GM12878 (cell line): ENCODE data around the gene MYDGF. TPM values are rescaled to one million over a fixed set of nuclear protein-coding genes. Genes with fewer than 3 reads are reported as not detected.

Source experiments
- ATAC-seq: fragments of 200-7000 bp; cut with Tn5 transposase; 3 replicates; pipeline ENCODE4 v1.9.1; 2020; ENCODE audit warnings: mild to moderate bottlenecking, moderate library complexity
- BruUV-seq: library from RNA; stranded (reverse); fragments of 400-500 nt; replicated peaks from 2 replicates; lab custom pipeline; 2021; lab: Mats Ljungman, UMichigan
- CTCF ChIA-PET: fragments of 300-600 bp; sonication (Branson Sonifier 250); formaldehyde crosslinking; extraction: SDS; loops from one replicate; lab custom pipeline; 2021; ENCODE audit warnings: inconsistent platforms; lab: Yijun Ruan, JAX
- POLR2A ChIA-PET: fragments of 350-600 bp; formaldehyde crosslinking; extraction: SDS; loops from one replicate; lab custom pipeline; 2021; ENCODE audit warnings: inconsistent platforms; lab: Charles Lee
- RAD21 ChIA-PET: fragments of 300-600 bp; sonication (Branson Sonifier 250); formaldehyde crosslinking; loops from one replicate; lab custom pipeline; 2023; ENCODE audit warnings: antibody characterized with exemption; ENCODE audit not compliant: unreplicated experiment; lab: Charles Lee
- SMC1A ChIA-PET: fragments of 300-600 bp; sonication (Branson Sonifier 250); formaldehyde crosslinking; loops from one replicate; lab custom pipeline; 2023; ENCODE audit not compliant: unreplicated experiment, uncharacterized antibody; lab: Charles Lee
- DNase-seq: peaks from one replicate; pipeline ENCODE4 v3.0.0-alpha.2; 2011; ENCODE audit warnings: low read depth, low spot score
- FAIRE-seq: peaks from 3 replicates; lab custom pipeline; 2011; peaks lifted over from hg19 to GRCh38; lab: Jason Lieb, UNC
- H2AFZ ChIP-seq: 2 replicates; pipeline ENCODE4 v1.6.0; 2011; ENCODE audit warnings: low read depth, low read length, control low read depth; ENCODE audit not compliant: control insufficient read depth
- H3K27ac ChIP-seq: 2 replicates; pipeline ENCODE4 v1.5.1; 2011; ENCODE audit warnings: control low read depth; ENCODE audit not compliant: control insufficient read depth, insufficient read depth
- H3K27me3 ChIP-seq, 2 experiments: replicated peaks in 1 of 2; 2 replicates each; pipeline versions ENCODE4 v1.6.0 to v1.6.1; 2011; ENCODE audit warnings: low read length in 1 of 2; ENCODE audit not compliant: control insufficient read depth in 2 of 2, insufficient read depth in 2 of 2
- H3K36me3 ChIP-seq, 2 experiments: 2 replicates each; pipeline ENCODE4 v1.5.1; 2011; ENCODE audit warnings: low read length in 1 of 2; ENCODE audit not compliant: control insufficient read depth in 2 of 2, insufficient read depth in 2 of 2
- H3K4me1 ChIP-seq: 2 replicates; pipeline ENCODE4 v1.6.1; 2011; ENCODE audit warnings: mild to moderate bottlenecking, low read length, moderate library complexity, mixed read lengths; ENCODE audit not compliant: control insufficient read depth, insufficient read depth
- H3K4me2 ChIP-seq: 2 replicates; pipeline ENCODE4 v1.6.0; 2011; ENCODE audit warnings: control low read depth; ENCODE audit not compliant: control insufficient read depth, insufficient read depth
- H3K4me3 ChIP-seq: fragments of 200-600 bp; sonication (generic); 2 replicates; pipeline ENCODE4 v1.5.1; 2016
- H3K79me2 ChIP-seq: 2 replicates; pipeline ENCODE4 v1.6.0; 2011; ENCODE audit warnings: low read length; ENCODE audit not compliant: control insufficient read depth, insufficient read depth
- H3K9ac ChIP-seq: 2 replicates; pipeline ENCODE4 v1.8.0; 2011; ENCODE audit warnings: low read length, control low read depth, mixed read lengths; ENCODE audit not compliant: control insufficient read depth, insufficient read depth
- H3K9me3 ChIP-seq: replicated peaks from 3 replicates; pipeline ENCODE4 v1.5.1; 2011; ENCODE audit warnings: mild to moderate bottlenecking, low read length; ENCODE audit not compliant: control insufficient read depth, insufficient read depth
- H4K20me1 ChIP-seq: 2 replicates; pipeline ENCODE4 v1.6.0; 2011; ENCODE audit not compliant: control insufficient read depth, insufficient read depth
- JUNB ChIP-seq: IDR thresholded peaks from 2 replicates; pipeline ENCODE4 v1.6.1; 2016; ENCODE audit warnings: antibody characterized with exemption, mild to moderate bottlenecking
- KAT2A ChIP-seq: conservative IDR thresholded peaks from 2 replicates; pipeline ENCODE4 v1.6.1; 2011; ENCODE audit warnings: low read depth, low read length; ENCODE audit not compliant: control insufficient read depth
- MYB ChIP-seq: fragments of 150-350 bp; IDR thresholded peaks from 2 replicates; pipeline ENCODE4 v1.6.1; 2014; ENCODE audit warnings: mild to moderate bottlenecking, low read depth, low read length, borderline replicate concordance
- NBN ChIP-seq: fragments of 450-650 bp; IDR thresholded peaks from 2 replicates; pipeline ENCODE4 v1.6.1; 2016
- POLR2AphosphoS2 ChIP-seq: IDR thresholded peaks from 2 replicates; pipeline ENCODE4 v1.6.1; 2011; ENCODE audit warnings: low read depth, mild to moderate bottlenecking, low read length, improper control_type of control experiment, moderate library complexity
- SMAD5 ChIP-seq: IDR thresholded peaks from 2 replicates; pipeline ENCODE4 v1.6.1; 2016; ENCODE audit warnings: antibody characterized with exemption, low read depth
- WRNIP1 ChIP-seq: IDR thresholded peaks from 2 replicates; pipeline ENCODE4 v1.6.1; 2011; ENCODE audit warnings: low read depth, low read length, improper control_type of control experiment, borderline replicate concordance
- ZBTB40 ChIP-seq: fragments of 450-650 bp; IDR thresholded peaks from 2 replicates; pipeline ENCODE4 v1.6.1; 2016; ENCODE audit warnings: mild to moderate bottlenecking, moderate library complexity, borderline replicate concordance
- WGBS: methylation state at CpG from one replicate; pipeline ENCODE4 v1.1.6; 2016; ENCODE audit warnings: low lambda C conversion rate; ENCODE audit not compliant: insufficient replicate concordance, insufficient coverage; ENCODE audit errors: missing lambda C conversion rate; 5-methylcytosine and 5-hydroxymethylcytosine counted together
- in situ Hi-C: fragments of 300-500 bp; cut with MboI; formaldehyde crosslinking; loops from 9 replicates; pipeline ENCODE4 v1.14.3; 2018; ENCODE audit warnings: mixed read lengths
- intact Hi-C: fragments of 100-400 bp; cut with micrococcal nuclease; formaldehyde crosslinking; loops from one replicate; pipeline ENCODE4 v1.14.2; 2022; ENCODE audit not compliant: unreplicated experiment
- polyA plus RNA-seq, 11 experiments: library from polyadenylated mRNA; depleted of rRNA in 4 of 11; unstranded in 6 of 11; stranded (reverse) in 5 of 11; fragments of >200 nt; fragmentation: Nextera tagmentation in 4 of 11; fragmentation: Illumina TruSeq in 1 of 11; extraction: Ambion mirVana in 4 of 11; extraction: Trizol in 1 of 11; gene quantifications; 1 replicate in 1 of 11; 2 replicates in 10 of 11; pipeline versions ENCODE4 v1.2.1 to v1.2.3, GENCODE V29; 2011 to 2016; ENCODE audit warnings: inconsistent platforms in 2 of 11, missing spikeins in 2 of 11, low read depth in 1 of 11
- total RNA-seq, 4 experiments: library from RNA; depleted of rRNA in 3 of 4; stranded (reverse); fragments of >200 nt in 3 of 4; fragmentation: Illumina TruSeq in 1 of 4; extraction: Trizol in 1 of 4; gene quantifications; 2 replicates each; pipeline versions ENCODE4 v1.2.1 to v1.2.3, GENCODE V29; 2013 to 2021

MYDGF gene
- total and polyA plus RNA-seq, 10 of the 15 experiments (the other 5 are each of a cell fraction or from before 2014, with no cell fraction given), result 2.3 to 196 (median 57.5) TPM

GRCh38 chr19:4642625-4643024 lies 27.5 kb downstream of the MYDGF start:
- SMC1A ChIA-PET, result no interaction called here
- no peak for FAIRE-seq
- TF ChIP-seq SMAD5 (no peak), JUNB (no peak), WRNIP1 (no peak), MYB (no peak), POLR2AphosphoS2 (no peak), NBN (no peak), ZBTB40 (no peak), KAT2A (no peak)
- intact Hi-C loops (no loop called here), in situ Hi-C loops (no loop called here)
- no TSS peak for BruUV-seq
- CTCF ChIA-PET, result no interaction called here
- Histone ChIP-seq H3K36me3 (no peaks in the 10 kb centered on the region), H3K27me3 (no peaks in the 10 kb centered on the region), H3K4me1 (peaks cover 14% of the 10 kb centered on the region), H3K9ac (no peak overlapping the region), H3K4me3 (no peak overlapping the region), H3K27ac (no peak overlapping the region), H3K4me2 (peak overlapping the region; percentile 17; the same call in 1 of the 2 replicates), H4K20me1 (no peaks in the 10 kb centered on the region), H3K79me2 (peaks cover 19% of the 10 kb centered on the region), H3K9me3 (no peaks in the 10 kb centered on the region), H2AFZ (no peak overlapping the region)
- ATAC-seq, result no peak
- POLR2A ChIA-PET, result no interaction called here
- no peak for DNase-seq
- whole genome bisulfite sequencing, result 83% methylated on average over 3 of the region's 6 CpGs
- RAD21 ChIA-PET, result no interaction called here
